ENCODE measurements around the gene SAP130.

SAP130 gene

DNA sequence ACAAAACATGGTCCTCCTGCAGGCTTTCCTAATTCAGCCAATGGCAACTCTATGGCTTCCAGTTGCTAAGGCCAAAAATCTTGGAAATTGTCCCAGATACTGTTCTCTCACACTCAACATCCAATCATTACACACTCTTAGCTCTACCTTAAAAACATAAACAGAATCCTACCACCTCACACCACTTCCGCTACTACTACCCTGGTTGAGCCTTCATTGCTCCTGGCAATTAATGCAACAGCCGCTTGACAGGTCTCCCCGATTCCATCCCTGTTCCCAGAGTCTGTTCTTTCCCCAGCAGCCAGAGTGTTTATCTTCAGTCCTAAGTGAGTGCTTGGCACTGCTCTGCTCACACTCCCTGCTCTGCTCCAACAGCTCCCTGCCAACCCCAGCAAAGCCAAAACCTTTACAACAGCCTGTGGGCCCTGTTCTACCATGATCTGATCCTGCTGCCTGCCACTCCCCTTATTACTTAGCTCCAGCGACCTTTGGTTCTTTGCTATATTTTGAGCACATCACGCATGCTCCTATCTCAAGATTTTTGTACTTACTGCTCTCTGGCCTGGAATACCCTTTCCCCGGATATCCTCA, 74.6 kb downstream of the SAP130 start:
- 94 to 96% methylated on average over 6 of the region's 6 CpGs for WGBS, 2 experiments (ENCODE audit: insufficient coverage in 2 of 2)
- H3K9me3 ChIP-seq (ENCODE audit: control insufficient read depth, low read length) = no peaks in the 10 kb centered on the region
- peaks cover 69% of the 10 kb centered on the region for H3K36me3 ChIP-seq (ENCODE audit: control insufficient read depth, insufficient read depth, low read length)
- H3K4me1 ChIP-seq (ENCODE audit: control insufficient read depth, insufficient read depth, low read length, poor library complexity, severe bottlenecking) = no peaks in the 10 kb centered on the region
- H3K27ac ChIP-seq (ENCODE audit: low read depth, low read length, severe bottlenecking) = no peak overlapping the region
- H3K4me3 ChIP-seq (ENCODE audit: extremely low read depth, insufficient read depth, low read length, poor library complexity, severe bottlenecking) = no peak overlapping the region

- Histone ChIP-seq H3K36me3 (ENCODE audit: control insufficient read depth, insufficient read depth, low read length) (peaks cover 75% of the 10 kb centered on the region), H3K9me3 (ENCODE audit: control insufficient read depth, low read length) (no peaks in the 10 kb centered on the region), H3K27ac (ENCODE audit: low read depth, low read length, severe bottlenecking) (no peak overlapping the region), H3K4me3 (ENCODE audit: extremely low read depth, insufficient read depth, low read length, poor library complexity, severe bottlenecking) (no peak overlapping the region), H3K4me1 (ENCODE audit: control insufficient read depth, insufficient read depth, low read length, poor library complexity, severe bottlenecking) (no peaks in the 10 kb centered on the region)
- WGBS, 2 experiments (ENCODE audit: insufficient coverage in 2 of 2) = 100% methylated on average over 2 to 3 of the region's 4 CpGs
These were observed 76.8 kb downstream of the SAP130 start for GRCh38 chr2:127951026-127951425.

- no peaks in the 10 kb centered on the region for H3K9me3 ChIP-seq (ENCODE audit: control insufficient read depth, low read length)
- peaks cover 78% of the 10 kb centered on the region for H3K36me3 ChIP-seq (ENCODE audit: control insufficient read depth, insufficient read depth, low read length)
- 89 to 90% methylated on average over 1 of the region's 2 CpGs for WGBS, 2 experiments (ENCODE audit: insufficient coverage in 2 of 2)
These were observed 77.6 kb downstream of the SAP130 start for GRCh38 chr2:127950264-127950663.

DNA sequence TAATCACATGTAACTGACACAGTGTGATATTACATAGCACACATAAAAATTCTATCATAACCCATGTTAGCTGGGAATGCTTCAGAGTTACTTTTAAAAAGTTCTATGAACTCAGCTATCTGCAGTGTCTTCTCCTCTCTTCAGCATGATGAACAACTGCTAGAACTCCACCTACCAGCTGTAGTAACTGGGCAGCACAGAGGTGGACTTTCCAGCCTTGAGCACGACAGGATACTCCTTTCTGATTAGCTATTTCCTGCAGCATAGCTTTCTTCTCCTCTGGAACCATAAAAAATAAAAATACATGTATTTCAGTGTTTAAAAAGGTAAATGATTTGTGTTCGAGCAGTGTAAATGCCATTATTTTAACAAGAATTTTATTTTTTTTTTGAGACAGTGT, 82.6 kb downstream of the SAP130 start:
- no peak overlapping the region for H3K27ac ChIP-seq (ENCODE audit: low read depth, low read length, severe bottlenecking)
- H3K4me3 ChIP-seq (ENCODE audit: extremely low read depth, insufficient read depth, low read length, poor library complexity, severe bottlenecking) = no peak overlapping the region
- H3K9me3 ChIP-seq (ENCODE audit: control insufficient read depth, low read length) = no peaks in the 10 kb centered on the region
- 100% methylated on average over 1 of the region's 2 CpGs; no CpG with 5 or more reads in 1 of the 2 experiments for WGBS, 2 experiments (ENCODE audit: insufficient coverage in 2 of 2)
- no peaks in the 10 kb centered on the region for H3K4me1 ChIP-seq (ENCODE audit: control insufficient read depth, insufficient read depth, low read length, poor library complexity, severe bottlenecking)
- H3K36me3 ChIP-seq (ENCODE audit: control insufficient read depth, insufficient read depth, low read length) = peaks cover 96% of the 10 kb centered on the region

More at GRCh38 chr2:127950264-127950663, 77.6 kb downstream of the SAP130 start:
- Histone ChIP-seq H3K27ac (ENCODE audit: low read depth, low read length, severe bottlenecking) (no peak overlapping the region), H3K4me1 (ENCODE audit: control insufficient read depth, insufficient read depth, low read length, poor library complexity, severe bottlenecking) (no peaks in the 10 kb centered on the region), H3K4me3 (ENCODE audit: extremely low read depth, insufficient read depth, low read length, poor library complexity, severe bottlenecking) (no peak overlapping the region)

- Histone ChIP-seq H3K36me3 (ENCODE audit: control insufficient read depth, insufficient read depth, low read length) (peaks cover 82% of the 10 kb centered on the region), H3K27ac (ENCODE audit: low read depth, low read length, severe bottlenecking) (no peak overlapping the region), H3K4me3 (ENCODE audit: extremely low read depth, insufficient read depth, low read length, poor library complexity, severe bottlenecking) (no peak overlapping the region), H3K9me3 (ENCODE audit: control insufficient read depth, low read length) (no peaks in the 10 kb centered on the region), H3K4me1 (ENCODE audit: control insufficient read depth, insufficient read depth, low read length, poor library complexity, severe bottlenecking) (no peaks in the 10 kb centered on the region)
- WGBS, 2 experiments (ENCODE audit: insufficient coverage in 2 of 2) = 88% methylated on average over 1 of the region's 2 CpGs; no CpG with 5 or more reads in 1 of the 2 experiments
These were observed 84.7 kb downstream of the SAP130 start for GRCh38 chr2:127943186-127943585.

DNA sequence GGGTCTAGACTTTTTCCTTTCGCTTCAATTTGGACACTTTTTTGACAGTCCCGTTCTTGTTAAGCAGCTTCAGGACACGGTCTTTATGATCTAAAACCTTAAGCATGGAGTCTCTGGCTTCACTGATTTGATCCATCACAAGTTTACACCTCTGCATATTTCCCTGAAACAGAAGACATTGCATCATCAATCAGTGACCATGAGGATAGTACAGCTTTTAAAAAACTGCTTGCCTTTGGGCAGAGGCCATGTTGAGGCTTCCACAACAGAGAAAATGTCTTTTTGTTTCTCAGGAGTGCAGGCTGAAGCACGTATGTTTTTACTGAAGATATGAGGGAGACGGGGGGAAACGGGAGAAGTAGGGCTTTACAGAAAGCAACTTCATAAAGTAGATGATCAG, 85.9 kb downstream of the SAP130 start:
- Histone ChIP-seq H3K4me1 (ENCODE audit: control insufficient read depth, insufficient read depth, low read length, poor library complexity, severe bottlenecking) (no peaks in the 10 kb centered on the region), H3K36me3 (ENCODE audit: control insufficient read depth, insufficient read depth, low read length) (peaks cover 73% of the 10 kb centered on the region), H3K9me3 (ENCODE audit: control insufficient read depth, low read length) (no peaks in the 10 kb centered on the region), H3K27ac (ENCODE audit: low read depth, low read length, severe bottlenecking) (no peak overlapping the region), H3K4me3 (ENCODE audit: extremely low read depth, insufficient read depth, low read length, poor library complexity, severe bottlenecking) (no peak overlapping the region)
- 96 to 100% methylated on average over 6 of the region's 6 CpGs for WGBS, 2 experiments (ENCODE audit: insufficient coverage in 2 of 2)

- WGBS, 2 experiments (ENCODE audit: insufficient coverage in 2 of 2) = 94 to 98% methylated on average over 8 to 9 of the region's 9 CpGs
- Histone ChIP-seq H3K27ac (ENCODE audit: low read depth, low read length, severe bottlenecking) (no peak overlapping the region), H3K36me3 (ENCODE audit: control insufficient read depth, insufficient read depth, low read length) (peaks cover 68% of the 10 kb centered on the region), H3K4me3 (ENCODE audit: extremely low read depth, insufficient read depth, low read length, poor library complexity, severe bottlenecking) (no peak overlapping the region), H3K4me1 (ENCODE audit: control insufficient read depth, insufficient read depth, low read length, poor library complexity, severe bottlenecking) (no peaks in the 10 kb centered on the region), H3K9me3 (ENCODE audit: control insufficient read depth, low read length) (no peaks in the 10 kb centered on the region)
These were observed 86.4 kb downstream of the SAP130 start for GRCh38 chr2:127941461-127941860.

- Histone ChIP-seq H3K27ac (ENCODE audit: low read depth, low read length, severe bottlenecking) (no peak overlapping the region), H3K4me3 (ENCODE audit: extremely low read depth, insufficient read depth, low read length, poor library complexity, severe bottlenecking) (no peak overlapping the region), H3K36me3 (ENCODE audit: control insufficient read depth, insufficient read depth, low read length) (peaks cover 59% of the 10 kb centered on the region), H3K4me1 (ENCODE audit: control insufficient read depth, insufficient read depth, low read length, poor library complexity, severe bottlenecking) (no peaks in the 10 kb centered on the region), H3K9me3 (ENCODE audit: control insufficient read depth, low read length) (no peaks in the 10 kb centered on the region)
- 88 to 97% methylated on average over 11 to 12 of the region's 12 CpGs for whole genome bisulfite sequencing, 2 experiments (ENCODE audit: insufficient coverage in 2 of 2)
These were observed 87.2 kb downstream of the SAP130 start for GRCh38 chr2:127940641-127941040.

GRCh38 chr2:127935337-127935736, 92.5 kb downstream of the SAP130 start:
- 80 to 87% methylated on average over 1 to 3 of the region's 6 CpGs for WGBS, 2 experiments (ENCODE audit: insufficient coverage in 2 of 2)

GRCh38 chr2:127932199-127932876, 95.5 kb downstream of the SAP130 start:
- no peaks in the 10 kb centered on the region for H3K4me1 ChIP-seq (ENCODE audit: control insufficient read depth, insufficient read depth, low read length, poor library complexity, severe bottlenecking)
- WGBS, 2 experiments (ENCODE audit: insufficient coverage in 2 of 2) = 91 to 100% methylated on average over 6 of the region's 7 CpGs
- no peak overlapping the region for H3K4me3 ChIP-seq (ENCODE audit: extremely low read depth, insufficient read depth, low read length, poor library complexity, severe bottlenecking)
- no peaks in the 10 kb centered on the region for H3K36me3 ChIP-seq (ENCODE audit: control insufficient read depth, insufficient read depth, low read length)
- H3K9me3 ChIP-seq (ENCODE audit: control insufficient read depth, low read length) = no peaks in the 10 kb centered on the region
- H3K27ac ChIP-seq (ENCODE audit: low read depth, low read length, severe bottlenecking) = no peak overlapping the region

More at GRCh38 chr2:127935337-127935736, 92.5 kb downstream of the SAP130 start:
- Histone ChIP-seq H3K4me3 (ENCODE audit: extremely low read depth, insufficient read depth, low read length, poor library complexity, severe bottlenecking) (no peak overlapping the region), H3K9me3 (ENCODE audit: control insufficient read depth, low read length) (no peaks in the 10 kb centered on the region), H3K4me1 (ENCODE audit: control insufficient read depth, insufficient read depth, low read length, poor library complexity, severe bottlenecking) (no peaks in the 10 kb centered on the region), H3K36me3 (ENCODE audit: control insufficient read depth, insufficient read depth, low read length) (peaks cover 7% of the 10 kb centered on the region), H3K27ac (ENCODE audit: low read depth, low read length, severe bottlenecking) (no peak overlapping the region)

DNA sequence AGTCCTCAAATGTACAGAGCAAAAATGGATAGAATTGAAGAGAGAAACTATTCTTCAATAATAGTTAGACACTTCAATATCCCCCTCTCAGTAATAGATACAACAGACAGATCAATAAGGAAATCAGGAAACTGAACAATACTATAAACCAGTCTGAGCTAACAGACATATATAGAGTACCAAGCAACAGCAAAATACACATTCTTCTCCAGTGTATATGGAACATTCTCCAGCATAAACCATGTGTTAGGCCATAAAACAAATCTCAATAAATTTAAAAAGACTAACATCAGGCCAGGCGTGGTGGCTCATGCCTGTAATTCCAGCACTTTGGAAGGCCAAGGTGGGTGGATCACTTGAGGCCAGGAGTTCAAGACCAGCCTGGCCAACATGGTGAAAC, 98.4 kb downstream of the SAP130 start:
- H3K9me3 ChIP-seq (ENCODE audit: control insufficient read depth, low read length) = no peaks in the 10 kb centered on the region

More for the DNA sequence above, 98.4 kb downstream of the SAP130 start:
- Histone ChIP-seq H3K27ac (ENCODE audit: low read depth, low read length, severe bottlenecking) (no peak overlapping the region), H3K4me3 (ENCODE audit: extremely low read depth, insufficient read depth, low read length, poor library complexity, severe bottlenecking) (no peak overlapping the region), H3K4me1 (ENCODE audit: control insufficient read depth, insufficient read depth, low read length, poor library complexity, severe bottlenecking) (no peaks in the 10 kb centered on the region), H3K36me3 (ENCODE audit: control insufficient read depth, insufficient read depth, low read length) (no peaks in the 10 kb centered on the region)
- WGBS, 2 experiments (ENCODE audit: insufficient coverage in 2 of 2) = 100% methylated on average over 1 of the region's 1 CpG

All from mesodermal cell (in vitro differentiated cells).